Kidney (tissue), 14 donors: ENCODE measurements around the gene PSMB11. TPM values are rescaled to one million over a fixed set of nuclear protein-coding genes. Genes with fewer than 3 reads are reported as not detected.

Experiments
- DNase-seq, 5 donors: peaks; one replicate each; pipeline ENCODE4 v3.0.0-alpha.2; 2013 to 2020
- FAIRE-seq: peaks from 2 replicates; lab custom pipeline; 2012; peaks lifted over from hg19 to GRCh38; lab: Jason Lieb, UNC
- H3K27ac ChIP-seq, 2 donors: one replicate each; pipeline ENCODE4 v1.7.0; 2013; ENCODE audit warnings: low read depth in 2 of 2, low read length in 2 of 2, inconsistent platforms in 1 of 2
- H3K27me3 ChIP-seq: one replicate; pipeline ENCODE4 v1.7.1; 2013; ENCODE audit warnings: low read length, inconsistent platforms; ENCODE audit not compliant: control insufficient read depth, insufficient read depth
- H3K36me3 ChIP-seq, 3 donors: one replicate each; pipeline versions ENCODE4 v1.7.0 to v1.7.1; 2013; ENCODE audit warnings: low read length in 3 of 3, control low read depth in 1 of 3, inconsistent platforms in 1 of 3; ENCODE audit not compliant: insufficient read depth in 3 of 3, control insufficient read depth in 2 of 3
- H3K4me1 ChIP-seq, 3 donors: one replicate each; pipeline versions ENCODE4 v1.7.0 to v1.7.1; 2013; ENCODE audit warnings: low read length in 3 of 3, inconsistent platforms in 1 of 3, low read depth in 1 of 3; ENCODE audit not compliant: control insufficient read depth in 2 of 3, insufficient read depth in 2 of 3
- H3K4me3 ChIP-seq, 3 donors: one replicate each; pipeline versions ENCODE4 v1.7.0 to v1.8.1; 2013; ENCODE audit warnings: low read length in 3 of 3, control low read depth in 1 of 3, inconsistent platforms in 1 of 3
- H3K9ac ChIP-seq, 3 donors: one replicate each; pipeline versions ENCODE4 v1.7.0 to v1.7.1; 2013; ENCODE audit warnings: low read length in 3 of 3, control low read depth in 1 of 3, inconsistent platforms in 1 of 3
- H3K9me3 ChIP-seq, 3 donors: one replicate each; pipeline versions ENCODE4 v1.7.0 to v1.7.1; 2013; ENCODE audit warnings: low read length in 3 of 3, control low read depth in 1 of 3, inconsistent platforms in 1 of 3; ENCODE audit not compliant: control insufficient read depth in 2 of 3, insufficient read depth in 1 of 3
- intact Hi-C: fragments of 100-400 bp; cut with DNase I; formaldehyde crosslinking; loops from one replicate; pipeline ENCODE4 v1.11.1; 2022
- polyA plus RNA-seq: library from polyadenylated mRNA; stranded (reverse); fragments of 350-450 nt; fragmentation: Illumina TruSeq; extraction: RNeasy Lipid Tissue Mini Kit (QIAGEN cat#74804); gene quantifications from one replicate; pipeline ENCODE4 v1.2.3, GENCODE V29; 2014; ENCODE audit warnings: low read depth, low replicate concordance; ENCODE audit not compliant: insufficient read depth
- total RNA-seq: library from RNA; stranded (reverse); fragmentation: NEBNext Ultra II Directional; extraction: Animal tissue kit (Norgen Biotek cat#: 25700); gene quantifications from one replicate; pipeline ENCODE4 v1.2.1, GENCODE V29; 2021
- TF ChIP-seq, protein P1 (sequence below): IDR thresholded peaks from 3 replicates; pipeline ENCODE4 v1.5.1; 2012; ENCODE audit warnings: mild to moderate bottlenecking, moderate library complexity, borderline replicate concordance; ENCODE audit not compliant: insufficient read depth; ENCODE audit errors: extremely low read depth
- donor health status: control.
- donor health status: control.
- donor health status: control.
- donor health status: control.
- donor health status: control.
- donor health status: DM: yes; HTN: yes; CAD: no.
- donor health status: Normal renal cell carcinoma (clear cell type).

Gene PSMB11
- total and polyA plus RNA-seq, 2 donors from 2014 or later = not detected

DNA sequence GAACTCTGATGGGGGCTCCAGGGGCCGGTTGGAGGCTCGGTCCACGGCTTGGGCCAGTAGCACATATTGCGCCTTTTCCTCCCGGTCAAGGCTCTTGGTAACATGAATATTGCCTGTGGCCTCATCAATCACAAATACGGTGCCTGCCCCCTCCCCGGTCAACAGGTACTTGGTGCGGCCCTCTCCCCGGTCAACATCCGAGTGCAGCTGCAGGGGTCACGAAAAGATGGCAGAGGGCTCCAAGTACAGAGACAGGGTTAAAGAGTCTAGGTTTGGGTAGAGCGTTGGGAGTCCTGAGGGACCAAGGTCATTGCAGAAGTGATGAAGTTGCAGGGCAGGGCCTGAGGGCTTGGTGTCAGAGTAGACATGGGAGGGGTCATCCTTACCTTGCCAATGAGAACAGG, 13.1 kb downstream of the PSMB11 start:
- no peaks in the 10 kb centered on the region for H3K27me3 ChIP-seq
- H3K4me1 ChIP-seq = peaks cover 0 to 8% (median 4%) of the 10 kb centered on the region in 3 donors
- no peak overlapping the region for H3K9ac ChIP-seq
- H3K9me3 ChIP-seq = no peaks in the 10 kb centered on the region
- H3K36me3 ChIP-seq = peaks cover 2 to 10% (median 7%) of the 10 kb centered on the region in 3 donors
- TF ChIP-seq, protein P1, sequence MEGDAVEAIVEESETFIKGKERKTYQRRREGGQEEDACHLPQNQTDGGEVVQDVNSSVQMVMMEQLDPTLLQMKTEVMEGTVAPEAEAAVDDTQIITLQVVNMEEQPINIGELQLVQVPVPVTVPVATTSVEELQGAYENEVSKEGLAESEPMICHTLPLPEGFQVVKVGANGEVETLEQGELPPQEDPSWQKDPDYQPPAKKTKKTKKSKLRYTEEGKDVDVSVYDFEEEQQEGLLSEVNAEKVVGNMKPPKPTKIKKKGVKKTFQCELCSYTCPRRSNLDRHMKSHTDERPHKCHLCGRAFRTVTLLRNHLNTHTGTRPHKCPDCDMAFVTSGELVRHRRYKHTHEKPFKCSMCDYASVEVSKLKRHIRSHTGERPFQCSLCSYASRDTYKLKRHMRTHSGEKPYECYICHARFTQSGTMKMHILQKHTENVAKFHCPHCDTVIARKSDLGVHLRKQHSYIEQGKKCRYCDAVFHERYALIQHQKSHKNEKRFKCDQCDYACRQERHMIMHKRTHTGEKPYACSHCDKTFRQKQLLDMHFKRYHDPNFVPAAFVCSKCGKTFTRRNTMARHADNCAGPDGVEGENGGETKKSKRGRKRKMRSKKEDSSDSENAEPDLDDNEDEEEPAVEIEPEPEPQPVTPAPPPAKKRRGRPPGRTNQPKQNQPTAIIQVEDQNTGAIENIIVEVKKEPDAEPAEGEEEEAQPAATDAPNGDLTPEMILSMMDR = no peak
- H3K27ac ChIP-seq = no peak overlapping the region
- no peak overlapping the region for H3K4me3 ChIP-seq
- peak in 1 of 5 donors; percentile 49 for DNase-seq
- no peak for FAIRE-seq
- intact Hi-C loops = loop anchor here (5.0 kb wide), 1 partner anchor 68 kb away; no protein-coding TSS in a partner anchor

DNA sequence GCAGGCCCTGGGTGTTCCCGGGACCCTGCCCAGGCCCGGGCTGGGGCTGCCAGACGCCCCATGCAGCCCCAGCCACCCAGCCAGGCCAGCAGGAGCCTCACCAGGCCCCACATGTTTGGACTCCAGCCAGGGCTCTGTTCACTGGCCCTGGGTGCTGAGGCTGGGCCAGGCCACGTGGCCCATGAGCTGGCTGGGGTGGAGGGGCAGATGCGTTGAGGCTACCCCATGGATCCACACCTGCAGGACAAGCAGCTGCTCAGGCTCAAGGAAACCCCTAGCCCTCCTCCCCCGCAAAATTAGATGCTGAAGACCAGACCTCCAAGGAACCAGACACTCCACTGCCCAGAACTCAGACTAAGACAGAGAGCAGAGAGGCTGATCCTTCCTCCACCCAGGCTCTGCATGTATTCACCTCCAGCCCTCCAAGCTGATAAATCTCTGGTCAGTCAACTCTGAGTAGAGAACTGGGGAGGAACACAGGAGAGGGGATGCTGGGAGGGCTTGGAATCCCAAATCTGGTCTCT, 13.7 kb downstream of the PSMB11 start:
- TF ChIP-seq, protein P1 = no peak
- DNase-seq = peak in 4 of 5 donors; percentile 35 to 72 (median 55)
- Histone ChIP-seq H3K36me3 (peaks cover 3 to 15% (median 9%) of the 10 kb centered on the region in 3 donors), H3K27ac (no peak overlapping the region), H3K9me3 (no peaks in the 10 kb centered on the region), H3K9ac (no peak overlapping the region), H3K4me1 (peaks cover 0 to 8% (median 4%) of the 10 kb centered on the region in 3 donors), H3K4me3 (no peak overlapping the region), H3K27me3 (no peaks in the 10 kb centered on the region)
- FAIRE-seq = no peak
- intact Hi-C loops = loop anchor here (5.0 kb wide), 1 partner anchor 68 kb away; no protein-coding TSS in a partner anchor

DNA sequence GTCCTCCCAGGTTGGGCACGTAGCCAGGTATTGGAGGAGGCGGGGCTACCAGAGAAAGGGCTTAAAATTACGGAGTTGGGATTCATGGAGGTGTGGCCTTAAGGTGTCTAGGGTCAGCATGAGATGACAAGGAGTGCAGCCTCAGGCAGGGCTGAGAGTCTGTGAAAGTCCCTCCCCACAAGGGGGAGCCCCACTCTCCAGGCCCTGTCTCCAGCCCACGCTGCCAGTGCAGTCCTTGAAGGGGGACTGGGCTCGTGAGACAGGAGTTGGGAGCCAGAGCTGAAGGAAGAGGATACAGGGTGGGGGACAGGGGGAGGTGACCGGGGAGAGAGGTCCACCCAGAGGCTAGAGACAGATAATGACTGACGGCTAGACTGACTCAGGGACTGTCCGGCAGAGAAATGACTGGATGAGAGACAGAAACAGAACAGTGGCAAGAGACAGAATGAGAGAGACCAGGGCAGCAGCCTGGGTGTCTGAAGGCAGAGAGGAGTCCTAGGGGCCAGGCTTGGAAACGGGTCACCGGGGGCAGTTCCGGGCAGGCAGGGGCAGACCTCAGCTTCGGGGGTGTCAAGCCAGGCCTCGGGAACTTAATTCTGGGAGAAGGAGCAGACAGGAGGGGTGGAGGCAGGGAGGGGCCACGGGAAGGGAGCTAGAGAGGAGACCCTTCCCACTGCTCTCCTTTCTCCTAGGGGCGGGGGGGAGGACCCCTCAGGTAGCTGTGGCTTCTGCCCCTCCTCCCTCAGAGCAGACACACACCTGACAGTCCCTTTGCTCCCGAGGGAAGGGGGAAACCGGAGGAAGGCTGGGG, 14.3 kb downstream of the PSMB11 start:
- intact Hi-C loops = loop anchor here (5.0 kb wide), 1 partner anchor 69 kb away; no protein-coding TSS in a partner anchor
- Histone ChIP-seq H3K9me3 (no peaks in the 10 kb centered on the region), H3K36me3 (peaks cover 7 to 21% (median 14%) of the 10 kb centered on the region in 3 donors), H3K4me1 (peaks cover 0 to 8% (median 4%) of the 10 kb centered on the region in 3 donors), H3K27me3 (no peaks in the 10 kb centered on the region), H3K4me3 (peak overlapping the region in 2 of 3 donors; percentile 26 to 85), H3K9ac (peak overlapping the region in 2 of 3 donors; percentile 19 to 62), H3K27ac (no peak overlapping the region)
- TF ChIP-seq, protein P1 = peak; percentile 47
- DNase-seq = peak; percentile 62 to 82 (median 73)
- no peak for FAIRE-seq
